Right atrium auricular region (tissue), 2 donors: ENCODE measurements around the gene RGCC. TPM values are rescaled to one million over a fixed set of nuclear protein-coding genes. Genes with fewer than 3 reads are reported as not detected.

Experiments used
- DNase-seq: peaks from one replicate; pipeline ENCODE4 v3.0.0-alpha.2; 2019; ENCODE audit warnings: low spot score
- H3K27ac ChIP-seq, 2 donors: fragments of 200-600 bp; sonication (generic); 1 replicate in 1 of 2; 2 replicates in 1 of 2; pipeline ENCODE4 v1.5.1; 2016 to 2019
- H3K27me3 ChIP-seq, 2 donors: fragments of 200-600 bp; sonication (generic); one replicate each; pipeline versions ENCODE4 v1.5.1 to v1.6.0; 2017 to 2019
- H3K36me3 ChIP-seq: fragments of 200-600 bp; sonication (generic); one replicate; pipeline ENCODE4 v1.5.1; 2016
- H3K4me1 ChIP-seq, 2 donors: fragments of 200-600 bp; sonication (generic); one replicate each; pipeline versions ENCODE4 v1.5.1 to v1.6.0; 2017 to 2019
- H3K4me3 ChIP-seq, 2 donors: fragments of 200-600 bp; sonication (generic); 1 replicate in 1 of 2; 2 replicates in 1 of 2; pipeline ENCODE4 v1.5.1; 2017 to 2019; ENCODE audit warnings: mild to moderate bottlenecking in 1 of 2, moderate library complexity in 1 of 2
- H3K9me3 ChIP-seq, 2 donors: fragments of 200-600 bp; sonication (generic); one replicate each; pipeline ENCODE4 v1.5.1; 2019
- total RNA-seq, 2 donors: library from RNA; depleted of rRNA; stranded (reverse); fragments of >200 nt; gene quantifications; one replicate each; pipeline ENCODE4 v1.1.0, GENCODE V29; 2016
- TF ChIP-seq, protein P1 (sequence below), 2 donors: fragments of 200-600 bp; sonication (generic); IDR thresholded peaks; one replicate each; pipeline ENCODE4 v1.5.1; 2019; ENCODE audit warnings: antibody characterized with exemption in 2 of 2

The RGCC gene, protein sequence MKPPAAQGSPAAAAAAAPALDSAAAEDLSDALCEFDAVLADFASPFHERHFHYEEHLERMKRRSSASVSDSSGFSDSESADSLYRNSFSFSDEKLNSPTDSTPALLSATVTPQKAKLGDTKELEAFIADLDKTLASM
- total RNA-seq = 10 to 100 TPM; 53.9 to 94.8 TPM

DNA sequence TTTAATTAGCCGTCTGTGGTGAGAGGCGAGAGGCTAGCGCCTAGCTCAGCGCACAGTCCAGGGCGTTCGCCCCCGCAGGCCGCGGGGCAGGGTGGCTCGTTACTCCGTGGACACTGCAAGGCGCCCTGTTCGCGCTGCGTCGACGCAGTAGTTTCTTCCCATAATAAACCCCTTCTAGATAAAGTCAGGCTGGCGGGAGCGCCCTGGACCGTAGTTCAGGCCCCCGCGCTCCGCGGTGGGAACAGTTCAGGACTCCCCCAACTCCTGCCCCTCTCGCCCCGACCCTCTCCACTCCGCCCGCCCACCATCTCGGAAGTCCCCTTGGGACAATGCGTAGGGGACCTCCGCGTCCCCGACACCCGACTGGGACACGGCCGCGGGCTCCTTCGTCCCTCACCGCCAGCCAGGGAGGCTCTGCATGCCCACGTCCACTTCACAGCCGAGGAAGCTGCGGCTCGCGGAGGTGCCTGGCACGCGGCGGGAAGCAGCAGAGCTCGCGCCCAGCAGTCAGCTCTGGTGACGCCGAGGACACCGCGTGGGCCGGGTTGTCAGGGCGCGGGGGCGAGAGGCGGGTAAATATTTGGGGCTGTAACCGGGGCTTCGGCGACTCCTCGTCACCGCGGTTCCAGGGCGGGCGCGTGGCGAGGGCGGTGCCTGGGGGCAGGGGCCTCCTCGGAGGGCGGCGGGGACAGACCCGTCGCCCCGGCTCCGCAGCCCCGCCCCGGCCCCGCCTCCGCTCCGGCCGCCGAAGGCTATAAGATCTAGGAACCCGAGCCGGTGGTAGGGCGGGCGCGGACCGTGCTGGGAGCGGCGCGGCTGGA lies at the start of gene RGCC:
Gene RGCC (plus strand): TSS at position 783 of the 821 bp plus-strand sequence. CDS start 158 bp downstream, outside the sequence.
- TF ChIP-seq, protein P1, sequence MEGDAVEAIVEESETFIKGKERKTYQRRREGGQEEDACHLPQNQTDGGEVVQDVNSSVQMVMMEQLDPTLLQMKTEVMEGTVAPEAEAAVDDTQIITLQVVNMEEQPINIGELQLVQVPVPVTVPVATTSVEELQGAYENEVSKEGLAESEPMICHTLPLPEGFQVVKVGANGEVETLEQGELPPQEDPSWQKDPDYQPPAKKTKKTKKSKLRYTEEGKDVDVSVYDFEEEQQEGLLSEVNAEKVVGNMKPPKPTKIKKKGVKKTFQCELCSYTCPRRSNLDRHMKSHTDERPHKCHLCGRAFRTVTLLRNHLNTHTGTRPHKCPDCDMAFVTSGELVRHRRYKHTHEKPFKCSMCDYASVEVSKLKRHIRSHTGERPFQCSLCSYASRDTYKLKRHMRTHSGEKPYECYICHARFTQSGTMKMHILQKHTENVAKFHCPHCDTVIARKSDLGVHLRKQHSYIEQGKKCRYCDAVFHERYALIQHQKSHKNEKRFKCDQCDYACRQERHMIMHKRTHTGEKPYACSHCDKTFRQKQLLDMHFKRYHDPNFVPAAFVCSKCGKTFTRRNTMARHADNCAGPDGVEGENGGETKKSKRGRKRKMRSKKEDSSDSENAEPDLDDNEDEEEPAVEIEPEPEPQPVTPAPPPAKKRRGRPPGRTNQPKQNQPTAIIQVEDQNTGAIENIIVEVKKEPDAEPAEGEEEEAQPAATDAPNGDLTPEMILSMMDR (IDR thresholded peaks at IDR 0.05) = no peak
- Histone ChIP-seq H3K36me3 (peaks cover 9% of the 10 kb centered on the region), H3K4me1 (peaks cover 0 to 24% of the 10 kb centered on the region in 2 donors), H3K9me3 (no peaks in the 10 kb centered on the region), H3K4me3 (peak within 1 kb of the TSS; percentile 59 to 68), H3K27me3 (peaks cover 0 to 6% of the 10 kb centered on the region in 2 donors), H3K27ac (peak within 1 kb of the TSS; percentile 70 to 82)
- DNase-seq = peak; percentile 77

DNA sequence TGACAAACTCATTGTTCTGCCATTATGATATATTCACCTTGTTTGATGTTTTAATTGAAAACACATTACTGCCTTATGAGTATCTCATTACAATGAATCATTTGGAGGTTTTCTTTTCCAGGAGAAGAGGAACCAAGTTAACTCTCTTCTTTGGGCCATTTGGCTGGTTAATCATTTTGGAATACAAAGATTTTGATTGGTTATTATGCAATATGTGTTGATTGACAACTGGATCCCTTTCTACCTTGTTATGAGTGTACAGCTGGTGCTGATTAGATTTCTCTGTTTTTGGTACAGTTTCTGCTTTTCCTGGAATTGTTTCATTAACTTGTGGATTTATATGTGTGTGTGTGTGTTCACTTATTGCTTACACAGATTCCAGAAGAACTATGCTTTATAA lies 49.2 kb upstream of the RGCC start:
- H3K27me3 ChIP-seq = no peaks in the 10 kb centered on the region
- TF ChIP-seq, protein P1 (IDR thresholded peaks at IDR 0.05) = no peak

DNA sequence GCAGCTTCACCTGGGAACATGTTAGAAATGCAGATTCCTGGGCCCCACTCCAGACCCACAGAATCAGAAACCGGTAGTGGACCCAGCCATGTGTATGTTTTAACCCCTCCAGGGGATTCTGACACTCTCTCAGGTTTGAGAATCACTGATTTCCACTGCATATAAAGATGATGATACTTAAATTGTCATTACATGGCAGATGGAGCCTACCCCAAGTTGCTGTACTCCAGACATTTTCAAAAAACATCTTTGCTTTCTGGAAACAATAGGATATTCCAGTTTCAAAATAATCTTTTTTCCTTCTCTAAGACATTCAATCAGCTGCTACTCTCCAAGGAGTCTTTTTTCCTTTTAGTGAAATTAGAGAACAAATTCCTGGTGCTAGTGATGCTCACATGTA lies 48.6 kb upstream of the RGCC start:
- TF ChIP-seq, protein P1 (IDR thresholded peaks at IDR 0.05) = no peak
- no peak for DNase-seq
- no peak overlapping the region for H3K27ac ChIP-seq
- H3K36me3 ChIP-seq = no peaks in the 10 kb centered on the region
- H3K4me1 ChIP-seq = no peaks in the 10 kb centered on the region
- H3K9me3 ChIP-seq = no peaks in the 10 kb centered on the region
- H3K27me3 ChIP-seq = no peaks in the 10 kb centered on the region
- no peak overlapping the region for H3K4me3 ChIP-seq

More for the DNA sequence above, 49.2 kb upstream of the RGCC start:
- no peak for DNase-seq
- no peaks in the 10 kb centered on the region for H3K9me3 ChIP-seq
- no peak overlapping the region for H3K4me3 ChIP-seq
- no peaks in the 10 kb centered on the region for H3K4me1 ChIP-seq
- H3K27ac ChIP-seq = no peak overlapping the region
- H3K36me3 ChIP-seq = no peaks in the 10 kb centered on the region

DNA sequence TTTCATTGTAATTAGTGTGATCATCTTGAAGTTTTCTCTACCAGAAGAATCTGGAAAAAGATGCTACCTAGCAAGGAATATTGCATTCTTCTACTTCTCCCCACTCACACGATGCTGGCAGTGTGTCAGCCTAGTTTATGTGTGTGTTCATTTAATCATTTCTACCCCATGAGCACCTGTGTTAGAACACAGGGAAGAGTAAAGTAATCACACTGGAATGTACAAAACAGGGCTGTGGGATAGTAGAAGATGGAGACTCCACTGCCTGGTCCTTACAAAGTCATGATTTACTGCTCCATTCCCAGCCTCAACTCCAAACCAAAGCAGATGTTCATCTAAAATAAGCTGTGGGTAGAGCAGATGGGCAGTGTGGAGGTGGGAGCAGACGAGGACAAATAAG lies 47.7 kb upstream of the RGCC start:
- H3K9me3 ChIP-seq = no peaks in the 10 kb centered on the region
- TF ChIP-seq, protein P1 (IDR thresholded peaks at IDR 0.05) = no peak
- H3K36me3 ChIP-seq = no peaks in the 10 kb centered on the region
- H3K27me3 ChIP-seq = no peaks in the 10 kb centered on the region
- no peak overlapping the region for H3K4me3 ChIP-seq
- H3K27ac ChIP-seq = no peak overlapping the region
- DNase-seq = no peak
- H3K4me1 ChIP-seq = no peaks in the 10 kb centered on the region

DNA sequence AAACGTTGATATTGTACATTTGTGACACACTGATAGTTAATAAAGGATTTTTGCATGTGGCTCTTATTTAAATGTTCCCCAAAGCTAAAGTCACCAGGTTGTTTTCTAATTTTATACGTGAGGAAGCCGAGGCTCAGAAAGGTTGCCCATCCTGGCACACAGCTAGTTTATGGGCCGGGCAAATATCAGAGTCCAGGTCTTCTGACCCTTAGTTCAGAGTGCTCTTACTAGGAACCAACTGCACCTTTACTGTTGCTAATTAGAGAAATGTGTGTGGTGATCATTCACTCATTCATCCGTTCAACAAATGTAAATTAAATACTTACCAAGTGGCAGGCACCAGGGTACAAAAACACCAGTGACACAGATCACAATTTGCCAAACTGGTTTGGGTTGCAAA lies 46.3 kb upstream of the RGCC start:
- TF ChIP-seq, protein P1 (IDR thresholded peaks at IDR 0.05) = no peak

More for the DNA sequence above, 46.3 kb upstream of the RGCC start:
- Histone ChIP-seq H3K4me3 (no peak overlapping the region), H3K27ac (no peak overlapping the region), H3K36me3 (no peaks in the 10 kb centered on the region), H3K4me1 (no peaks in the 10 kb centered on the region), H3K27me3 (no peaks in the 10 kb centered on the region), H3K9me3 (no peaks in the 10 kb centered on the region)
- DNase-seq = no peak
